Activated CD4-positive, CD25-positive, alpha-beta regulatory T cell treated with anti-CD3 and anti-CD28 coated beads, Interleukin-2, amount 50 U/mL, for 16 hours (primary cell): Measurements from ENCODE around the gene SF3B3.

Experiments used
- DNase-seq: peaks from one replicate; pipeline ENCODE4 v3.0.0-alpha.2; 2020; ENCODE audit warnings: low read depth, low spot score

Gene SF3B3

GRCh38 chr16:70523743-70524398, at the start of gene SF3B3:
Gene SF3B3, plus strand, starts transcription at chr16:70523816. Its CDS starts 2,841 bp downstream, at chr16:70526657.
- peak; percentile 60 for DNase-seq

- no peak for DNase-seq
These were observed 49.1 kb upstream of the SF3B3 start for GRCh38 chr16:70474320-70475053.

DNA sequence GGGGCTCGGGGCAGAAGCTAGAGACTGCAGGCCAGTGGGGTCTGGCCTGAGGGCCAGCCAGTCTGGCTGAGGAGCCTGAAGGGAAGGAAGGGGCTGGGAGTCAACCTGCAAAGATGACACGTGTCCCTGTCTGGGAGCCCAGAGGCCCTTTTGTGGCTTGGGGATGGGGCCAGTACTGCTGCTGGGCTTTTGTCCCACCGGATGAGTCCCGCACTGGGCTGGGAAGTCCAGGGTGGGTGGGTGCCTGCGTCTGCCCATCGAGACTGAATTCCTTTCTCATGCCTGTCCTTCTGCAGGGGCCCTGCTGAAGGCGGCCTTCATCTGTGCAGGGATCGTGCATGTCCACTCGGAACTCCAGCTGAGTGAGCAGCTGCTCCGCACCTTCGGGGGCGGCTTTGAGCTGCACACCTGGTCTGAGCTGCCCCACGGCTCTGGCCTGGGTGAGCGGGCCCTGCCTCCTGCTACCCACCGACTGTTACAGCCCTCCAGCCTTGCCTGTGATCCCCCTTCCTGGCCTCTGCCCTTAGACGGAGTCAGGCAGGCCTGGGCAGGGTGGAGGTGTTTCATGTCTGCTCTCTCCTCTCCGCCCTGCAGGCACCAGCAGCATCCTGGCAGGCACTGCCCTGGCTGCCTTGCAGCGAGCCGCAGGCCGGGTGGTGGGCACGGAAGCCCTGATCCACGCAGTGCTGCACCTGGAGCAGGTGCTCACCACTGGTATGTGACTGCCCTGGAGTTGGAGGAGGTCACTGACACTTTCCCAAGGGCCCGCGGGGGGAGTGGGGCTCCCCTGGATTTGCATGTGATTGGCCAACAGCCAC, 48.4 kb upstream of the SF3B3 start:
- DNase-seq = no peak

DNA sequence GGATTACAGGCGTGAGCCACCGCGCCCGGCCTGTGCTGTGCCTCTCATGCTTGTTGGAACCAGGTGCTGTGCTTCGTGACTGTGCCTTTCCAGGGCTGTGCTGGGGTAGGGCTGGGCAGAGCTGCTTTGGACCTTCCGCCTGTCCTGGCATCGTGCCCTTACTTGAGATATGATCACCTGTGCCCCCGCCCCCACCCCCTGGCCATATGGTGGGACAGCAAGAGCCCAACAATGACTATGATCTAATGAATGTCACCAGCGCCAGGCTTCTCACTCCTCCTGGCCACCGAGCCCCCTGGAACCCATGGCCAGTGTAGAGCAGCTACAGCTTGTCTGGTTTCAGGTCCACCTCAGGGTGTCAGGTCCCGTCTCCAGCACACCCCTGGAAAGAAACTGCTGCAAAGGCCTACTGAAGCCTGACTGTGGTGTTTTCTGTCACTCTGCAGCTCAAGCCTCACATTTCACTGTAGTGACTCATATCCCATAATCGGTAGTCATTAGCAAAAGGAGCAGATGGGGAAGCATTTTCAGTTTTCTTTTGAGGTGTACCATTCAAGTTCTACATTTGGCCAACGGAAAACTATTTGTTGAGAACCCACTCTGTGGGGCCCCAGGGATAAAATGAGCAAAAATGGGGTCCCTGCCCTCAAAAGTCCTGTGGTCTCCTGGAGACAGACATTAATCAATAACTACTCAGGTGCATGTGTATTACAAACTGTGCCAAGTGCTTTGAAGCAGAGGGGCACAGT, 47.2 kb upstream of the SF3B3 start:
- no peak for DNase-seq

- no peak for DNase-seq
These were observed 45.4 kb upstream of the SF3B3 start for GRCh38 chr16:70478169-70478568.

- no peak for DNase-seq
These were observed 44.7 kb upstream of the SF3B3 start for GRCh38 chr16:70478912-70479341.

DNA sequence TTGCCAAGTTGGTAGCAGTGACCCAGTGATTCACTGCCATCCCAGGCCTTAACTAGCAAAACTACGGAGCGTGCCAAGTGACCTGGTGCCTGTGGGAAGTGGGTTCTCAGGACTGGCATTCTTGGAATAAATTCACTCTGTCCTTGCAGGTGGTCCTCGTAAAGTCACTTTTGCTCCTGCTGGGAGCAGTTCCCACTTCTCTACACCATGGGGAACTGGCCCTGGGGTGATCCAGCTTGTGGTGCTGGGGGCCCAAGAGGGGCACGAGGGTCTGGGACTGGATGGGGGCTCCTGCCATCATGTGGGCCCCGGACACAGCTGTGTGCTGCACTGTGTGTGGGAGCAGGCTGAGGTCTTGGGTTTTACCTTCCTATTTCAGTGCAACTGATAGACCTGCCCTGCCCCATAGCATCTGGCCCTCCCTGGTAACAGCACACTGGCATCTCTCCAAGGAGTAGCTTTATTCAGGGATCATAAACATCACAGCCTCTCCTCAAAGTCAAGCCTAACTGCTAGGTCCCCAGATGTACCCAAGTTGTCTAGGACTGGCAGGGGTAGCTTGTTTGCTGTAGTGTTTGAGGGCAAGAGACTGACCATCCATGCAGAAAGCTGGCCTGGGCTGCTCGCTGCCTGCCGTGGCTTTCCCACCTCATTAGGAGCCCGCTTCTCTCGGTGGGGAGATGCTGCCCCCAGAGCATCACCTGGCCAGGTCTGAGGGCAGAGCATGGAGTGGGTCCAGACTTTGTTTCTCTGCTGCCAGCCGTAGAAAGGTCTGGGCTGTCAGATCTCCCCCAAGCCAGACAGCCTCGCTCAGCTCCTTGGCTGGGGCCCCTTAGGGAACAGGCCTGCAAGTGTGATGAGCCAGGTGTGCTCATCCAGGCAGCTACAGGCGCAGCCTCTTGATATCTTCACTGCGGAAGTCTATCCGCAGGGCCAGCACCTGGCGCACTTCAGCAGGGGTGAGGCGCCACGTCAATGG, 43.2 kb upstream of the SF3B3 start:
- DNase-seq = no peak

DNA sequence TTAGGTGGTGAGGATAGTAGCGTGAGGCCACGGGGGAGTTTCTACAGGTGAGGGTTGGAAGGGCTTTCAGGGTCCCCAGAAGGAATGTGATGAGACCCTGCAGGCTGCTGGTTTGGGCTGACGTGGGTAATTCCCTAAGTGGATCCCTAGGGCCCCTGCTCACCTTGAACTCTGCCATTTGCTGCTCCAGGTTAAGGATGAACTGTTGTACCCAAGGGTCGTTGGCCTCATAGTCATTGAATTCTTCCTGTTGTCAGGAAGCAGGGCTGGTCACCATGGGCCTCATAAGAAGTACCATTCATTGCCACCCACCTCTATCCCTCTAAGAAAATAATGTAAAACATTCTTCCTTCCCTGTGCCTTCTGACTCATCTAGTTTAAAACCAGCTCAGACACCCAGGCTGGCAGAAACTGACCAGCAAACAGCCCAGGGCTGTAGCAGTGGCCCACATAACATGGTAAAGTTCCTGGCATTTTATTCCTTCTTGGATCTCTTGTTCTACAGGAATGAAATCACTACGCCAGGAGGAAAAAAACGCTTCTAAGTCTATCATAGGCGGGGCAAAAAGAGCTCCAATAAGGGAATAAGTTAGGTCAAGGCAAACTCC, 41.6 kb upstream of the SF3B3 start:
- no peak for DNase-seq

GRCh38 chr16:70482624-70483023, 41.0 kb upstream of the SF3B3 start:
- DNase-seq = no peak

- no peak for DNase-seq
These were observed 40.2 kb upstream of the SF3B3 start for GRCh38 chr16:70483426-70483825.

- no peak for DNase-seq
These were observed 38.7 kb upstream of the SF3B3 start for GRCh38 chr16:70484867-70485266.

- no peak for DNase-seq
These were observed 33.4 kb upstream of the SF3B3 start for GRCh38 chr16:70490261-70490660.

GRCh38 chr16:70493802-70494201, 29.8 kb upstream of the SF3B3 start:
- DNase-seq = no peak

DNA sequence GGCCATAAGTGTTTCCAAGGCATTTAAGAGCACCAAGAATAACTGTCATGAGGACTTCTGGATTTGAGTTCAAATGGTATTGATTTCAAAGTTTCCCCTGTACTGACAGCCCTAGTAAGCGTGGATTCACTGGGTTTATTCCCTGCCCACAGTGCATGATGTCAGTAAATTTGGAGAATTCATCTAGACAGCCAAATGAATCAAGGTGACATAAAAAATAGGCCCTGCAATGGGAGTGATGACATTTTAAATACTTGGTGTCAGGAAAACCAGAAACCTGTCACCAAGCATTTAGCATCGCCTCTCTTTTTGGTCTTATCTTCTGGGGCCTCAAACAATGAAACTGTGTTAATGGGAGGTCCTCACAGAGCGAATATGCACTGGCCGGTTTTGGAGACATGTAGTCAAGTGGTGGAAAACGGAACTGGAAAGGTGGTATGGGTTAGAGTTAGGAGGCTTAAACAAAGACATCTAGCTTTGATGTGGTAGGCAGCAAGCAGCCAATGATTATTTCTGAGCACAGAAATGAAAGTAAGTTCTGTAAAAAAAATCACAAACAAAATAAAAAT, 29.3 kb upstream of the SF3B3 start:
- DNase-seq = no peak

GRCh38 chr16:70494777-70495176, 28.8 kb upstream of the SF3B3 start:
- DNase-seq = no peak

GRCh38 chr16:70495425-70496182, 28.0 kb upstream of the SF3B3 start:
- DNase-seq = no peak

DNA sequence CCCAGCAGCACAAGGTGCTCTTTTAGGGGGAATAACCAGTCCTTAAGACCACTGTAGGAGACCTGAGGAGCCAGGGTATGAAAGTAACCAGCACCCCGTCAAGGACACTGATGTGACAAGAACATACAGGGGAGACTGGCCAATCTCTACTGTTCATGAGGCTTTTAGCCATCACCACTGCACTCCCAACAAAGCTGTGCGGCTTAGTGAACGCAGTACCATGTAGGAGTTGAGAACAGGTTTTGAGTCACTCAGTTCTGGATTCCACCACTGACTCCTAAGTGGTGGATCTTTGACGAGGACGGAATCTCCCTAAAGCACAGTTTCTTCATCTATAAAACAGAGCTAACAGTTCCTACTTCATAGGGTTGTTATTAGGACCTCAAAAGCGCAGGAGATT, 27.1 kb upstream of the SF3B3 start:
- no peak for DNase-seq

DNA sequence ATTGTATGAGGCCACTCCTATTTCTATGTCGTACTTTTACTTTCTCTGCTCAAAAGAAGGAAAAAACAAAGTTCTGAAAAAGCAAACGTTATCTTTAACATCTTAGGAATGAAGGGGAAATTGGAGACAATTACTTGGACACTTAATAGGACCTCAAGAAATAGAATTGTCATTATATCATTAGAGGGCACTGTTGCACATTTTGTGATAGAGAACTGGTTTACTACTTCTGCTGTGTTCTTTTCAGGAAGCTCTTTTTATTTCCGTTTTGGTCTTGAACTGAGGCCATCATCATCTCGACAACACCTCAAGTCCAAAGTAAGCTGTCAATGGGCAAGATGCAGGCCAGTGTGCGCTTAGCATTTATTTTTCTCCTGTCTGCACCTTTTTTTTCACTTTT, 14.9 kb upstream of the SF3B3 start:
- no peak for DNase-seq

DNA sequence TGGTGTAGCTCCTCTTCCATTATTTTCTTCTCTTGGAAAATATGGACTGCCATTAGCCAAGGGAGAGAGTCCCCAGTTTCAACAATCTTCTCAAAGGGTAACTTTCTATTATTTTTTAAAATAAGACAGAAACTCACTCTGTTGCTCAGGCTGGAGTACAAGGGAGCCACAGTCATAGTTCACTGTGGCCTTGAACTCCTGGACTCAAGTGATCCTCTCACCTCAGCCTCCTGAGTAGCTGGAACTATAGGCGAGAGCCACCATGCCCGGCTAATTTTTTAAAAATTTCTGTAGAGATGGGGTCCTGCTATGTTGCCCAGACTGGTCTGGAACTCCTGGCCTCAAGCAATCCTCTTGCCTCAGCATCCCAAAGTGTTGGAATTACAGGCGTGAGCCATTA, 13.4 kb upstream of the SF3B3 start:
- no peak for DNase-seq
